PFSK-1 (cell line): ENCODE data around the gene OR52A5.

ENCODE experiments used
- FOXP2 ChIP-seq: optimal IDR thresholded peaks from 2 replicates; pipeline ENCODE3; 2011; ENCODE audit warnings: borderline replicate concordance, control low read depth, inconsistent platforms; ENCODE audit not compliant: insufficient read depth; ENCODE audit errors: extremely low read length, extremely low read depth
- POLR2AphosphoS5 ChIP-seq: IDR thresholded peaks from 2 replicates; pipeline ENCODE4 v1.6.1; 2012; ENCODE audit warnings: low read depth, mild to moderate bottlenecking, control low read depth, low read length, moderate library complexity
- SIN3A ChIP-seq: IDR thresholded peaks from 2 replicates; pipeline ENCODE4 v1.6.1; 2012; ENCODE audit warnings: mild to moderate bottlenecking, low read length, moderate library complexity, borderline replicate concordance; ENCODE audit not compliant: insufficient read depth
- TAF1 ChIP-seq: IDR thresholded peaks from 2 replicates; pipeline ENCODE4 v1.6.1; 2012; ENCODE audit warnings: low read length, control low read depth, borderline replicate concordance; ENCODE audit not compliant: insufficient read depth
- TF ChIP-seq, protein P1 (sequence below), 2 experiments: IDR thresholded peaks; 2 replicates each; pipeline versions ENCODE4 v1.6.1 to v1.8.0; 2011 to 2012; ENCODE audit warnings: low read depth in 2 of 2, low read length in 2 of 2, control low read depth in 1 of 2, inconsistent platforms in 1 of 2, mild to moderate bottlenecking in 1 of 2, moderate library complexity in 1 of 2; ENCODE audit not compliant: insufficient read depth in 1 of 2

DNA sequence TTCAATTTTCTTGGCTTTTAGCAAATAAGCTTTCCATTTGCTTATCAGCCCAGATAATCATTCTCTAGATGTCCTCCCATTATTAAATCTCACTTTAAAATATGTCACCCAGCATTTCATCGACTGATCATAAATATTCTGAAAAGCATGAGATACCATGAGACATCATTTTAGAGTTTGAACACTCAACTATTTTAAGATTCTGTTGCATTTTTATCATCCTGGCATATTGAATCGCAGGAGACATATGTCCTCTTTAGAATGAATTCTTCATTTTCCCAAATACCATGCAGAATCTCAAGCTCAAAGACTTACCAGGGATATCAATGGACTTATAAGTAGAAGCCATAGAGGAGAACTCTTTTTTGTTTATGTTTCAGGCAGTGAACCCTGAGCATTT lies at the start of gene OR52A5:
- TF ChIP-seq POLR2AphosphoS5: no peak
- no peak for TF ChIP-seq FOXP2
- no peak for TF ChIP-seq SIN3A
- TF ChIP-seq, protein P1, sequence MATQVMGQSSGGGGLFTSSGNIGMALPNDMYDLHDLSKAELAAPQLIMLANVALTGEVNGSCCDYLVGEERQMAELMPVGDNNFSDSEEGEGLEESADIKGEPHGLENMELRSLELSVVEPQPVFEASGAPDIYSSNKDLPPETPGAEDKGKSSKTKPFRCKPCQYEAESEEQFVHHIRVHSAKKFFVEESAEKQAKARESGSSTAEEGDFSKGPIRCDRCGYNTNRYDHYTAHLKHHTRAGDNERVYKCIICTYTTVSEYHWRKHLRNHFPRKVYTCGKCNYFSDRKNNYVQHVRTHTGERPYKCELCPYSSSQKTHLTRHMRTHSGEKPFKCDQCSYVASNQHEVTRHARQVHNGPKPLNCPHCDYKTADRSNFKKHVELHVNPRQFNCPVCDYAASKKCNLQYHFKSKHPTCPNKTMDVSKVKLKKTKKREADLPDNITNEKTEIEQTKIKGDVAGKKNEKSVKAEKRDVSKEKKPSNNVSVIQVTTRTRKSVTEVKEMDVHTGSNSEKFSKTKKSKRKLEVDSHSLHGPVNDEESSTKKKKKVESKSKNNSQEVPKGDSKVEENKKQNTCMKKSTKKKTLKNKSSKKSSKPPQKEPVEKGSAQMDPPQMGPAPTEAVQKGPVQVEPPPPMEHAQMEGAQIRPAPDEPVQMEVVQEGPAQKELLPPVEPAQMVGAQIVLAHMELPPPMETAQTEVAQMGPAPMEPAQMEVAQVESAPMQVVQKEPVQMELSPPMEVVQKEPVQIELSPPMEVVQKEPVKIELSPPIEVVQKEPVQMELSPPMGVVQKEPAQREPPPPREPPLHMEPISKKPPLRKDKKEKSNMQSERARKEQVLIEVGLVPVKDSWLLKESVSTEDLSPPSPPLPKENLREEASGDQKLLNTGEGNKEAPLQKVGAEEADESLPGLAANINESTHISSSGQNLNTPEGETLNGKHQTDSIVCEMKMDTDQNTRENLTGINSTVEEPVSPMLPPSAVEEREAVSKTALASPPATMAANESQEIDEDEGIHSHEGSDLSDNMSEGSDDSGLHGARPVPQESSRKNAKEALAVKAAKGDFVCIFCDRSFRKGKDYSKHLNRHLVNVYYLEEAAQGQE (IDR thresholded peaks at IDR 0.05; ENCODE audit: insufficient read depth in 1 of 2, low read depth in 2 of 2, low read length in 2 of 2): no peak
- no peak for TF ChIP-seq TAF1
